Colonic mucosa (tissue), 4 donors: ENCODE data around the gene TAB2. TPM values are rescaled to one million over a fixed set of nuclear protein-coding genes. Genes with fewer than 3 reads are reported as not detected.

Source experiments
- DNase-seq: peaks from one replicate; pipeline ENCODE4 v3.0.0-alpha.2; 2020
- H3K27ac ChIP-seq: fragments of 200-600 bp; one replicate; pipeline ENCODE4 v1.8.0; 2021
- H3K27me3 ChIP-seq: fragments of 200-600 bp; one replicate; pipeline ENCODE4 v1.8.0; 2021
- H3K36me3 ChIP-seq: fragments of 200-600 bp; one replicate; pipeline ENCODE4 v1.8.0; 2021
- H3K4me1 ChIP-seq: fragments of 200-600 bp; one replicate; pipeline ENCODE4 v1.8.0; 2021; ENCODE audit warnings: mild to moderate bottlenecking
- H3K4me3 ChIP-seq: fragments of 200-600 bp; one replicate; pipeline ENCODE4 v1.8.0; 2021
- H3K9ac ChIP-seq, 2 donors: one replicate each; pipeline ENCODE4 v1.7.0; 2013; ENCODE audit warnings: control low read depth in 2 of 2, low read depth in 2 of 2, low read length in 2 of 2
- H3K9me3 ChIP-seq: fragments of 200-600 bp; one replicate; pipeline ENCODE4 v1.8.0; 2021
- CTCF ChIP-seq: fragments of 200-600 bp; IDR thresholded peaks from one replicate; pipeline ENCODE4 v1.8.0; 2022; ENCODE audit warnings: antibody characterized with exemption, mild to moderate bottlenecking
- intact Hi-C: fragments of 100-400 bp; cut with DNase I; formaldehyde crosslinking; loops from one replicate; pipeline ENCODE4 v1.14.1; 2022
- total RNA-seq, 2 donors: library from RNA; stranded (reverse); fragmentation: NEBNext Ultra II Directional in 1 of 2; extraction: Animal tissue kit (Norgen Biotek cat#: 25700) in 1 of 2; gene quantifications; one replicate each; pipeline ENCODE4 v1.2.1, GENCODE V29; 2021
- donor health status: healthy.
- donor health status: DM: no; HTN: no; CAD: no.
- donor health status: DM: no; HTN: no; CAD: no.

Gene TAB2
- total RNA-seq, 2 donors from 2014 or later: 36.7 to 81.3 TPM

- no peaks in the 10 kb centered on the region for H3K27me3 ChIP-seq
- intact Hi-C loops: loop anchor here (10.0 kb wide), 1 partner anchor 239 kb away; no protein-coding TSS in a partner anchor
- no peaks in the 10 kb centered on the region for H3K36me3 ChIP-seq
- no peak overlapping the region for H3K4me3 ChIP-seq
- H3K27ac ChIP-seq: no peak overlapping the region
- H3K9ac ChIP-seq: no peak overlapping the region
- DNase-seq: no peak
- no peaks in the 10 kb centered on the region for H3K9me3 ChIP-seq
- peaks cover 7% of the 10 kb centered on the region for H3K4me1 ChIP-seq
- no peak for TF ChIP-seq CTCF
Measured at GRCh38 chr6:149323925-149324324, 6.4 kb downstream of the TAB2 start.

DNA sequence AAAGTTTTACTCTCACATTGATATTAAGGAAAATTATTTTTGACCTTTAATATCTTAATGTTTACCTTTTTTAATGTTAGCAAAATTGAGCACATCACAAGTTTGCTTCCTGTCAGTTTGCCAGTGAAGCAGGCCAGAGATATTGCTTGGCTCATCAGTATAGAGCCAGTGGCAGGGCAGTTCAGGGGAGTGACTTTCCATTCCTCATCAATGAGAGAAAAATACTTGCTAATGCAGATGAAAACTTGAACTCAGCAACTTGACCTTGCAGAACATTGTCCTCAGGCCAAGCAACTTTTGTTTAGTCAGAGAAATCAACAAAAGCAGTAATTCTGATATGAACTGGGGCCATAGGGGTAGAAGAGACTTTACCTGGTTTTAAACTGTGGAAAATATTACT lies 6.9 kb downstream of the TAB2 start:
- Histone ChIP-seq H3K36me3 (no peaks in the 10 kb centered on the region), H3K4me1 (peaks cover 7% of the 10 kb centered on the region), H3K9me3 (no peaks in the 10 kb centered on the region), H3K4me3 (no peak overlapping the region), H3K27me3 (no peaks in the 10 kb centered on the region), H3K9ac (no peak overlapping the region), H3K27ac (no peak overlapping the region)
- TF ChIP-seq CTCF: no peak
- DNase-seq: no peak
- intact Hi-C loops: loop anchor here (10.0 kb wide), 1 partner anchor 240 kb away; no protein-coding TSS in a partner anchor

GRCh38 chr6:149325648-149326236 lies 8.2 kb downstream of the TAB2 start:
- Histone ChIP-seq H3K9me3 (no peaks in the 10 kb centered on the region), H3K4me3 (no peak overlapping the region), H3K9ac (no peak overlapping the region), H3K27ac (no peak overlapping the region), H3K4me1 (peaks cover 6% of the 10 kb centered on the region), H3K27me3 (no peaks in the 10 kb centered on the region), H3K36me3 (no peaks in the 10 kb centered on the region)
- intact Hi-C loops: loop anchor here (10.0 kb wide), 1 partner anchor 241 kb away; no protein-coding TSS in a partner anchor
- TF ChIP-seq CTCF: no peak
- no peak for DNase-seq

GRCh38 chr6:149327638-149328037 lies 10.1 kb downstream of the TAB2 start:
- Histone ChIP-seq H3K9ac (no peak overlapping the region), H3K36me3 (no peaks in the 10 kb centered on the region), H3K4me1 (peaks cover 3% of the 10 kb centered on the region), H3K27me3 (no peaks in the 10 kb centered on the region), H3K27ac (no peak overlapping the region), H3K9me3 (no peaks in the 10 kb centered on the region), H3K4me3 (no peak overlapping the region)
- DNase-seq: no peak
- intact Hi-C loops: loop anchor here (10.0 kb wide), 1 partner anchor 243 kb away; no protein-coding TSS in a partner anchor
- no peak for TF ChIP-seq CTCF

- no peaks in the 10 kb centered on the region for H3K9me3 ChIP-seq
- no peak for DNase-seq
- H3K36me3 ChIP-seq: no peaks in the 10 kb centered on the region
- intact Hi-C loops: loop anchor here (10.0 kb wide), 1 partner anchor 243 kb away; no protein-coding TSS in a partner anchor
- H3K27me3 ChIP-seq: no peaks in the 10 kb centered on the region
- TF ChIP-seq CTCF: no peak
- H3K4me3 ChIP-seq: no peak overlapping the region
- peaks cover 3% of the 10 kb centered on the region for H3K4me1 ChIP-seq
- H3K9ac ChIP-seq: no peak overlapping the region
- no peak overlapping the region for H3K27ac ChIP-seq
Measured at GRCh38 chr6:149328083-149328482, 10.6 kb downstream of the TAB2 start.
